ENCODE measurements around the gene FBXO5. TPM values are rescaled to one million over a fixed set of nuclear protein-coding genes. Genes with fewer than 3 reads are reported as not detected.

Gene FBXO5
- total and polyA plus RNA-seq, 12 donors: 1.2 to 19.2 (median 4.3) TPM

- intact Hi-C loops (cut with DNase I): no loop called here
- TF ChIP-seq POLR2A (IDR thresholded peaks at IDR 0.05): no peak
- no peak for TF ChIP-seq CTCF (IDR thresholded peaks at IDR 0.05)
- no peaks in the 10 kb centered on the region for H3K9me3 ChIP-seq (replicated peaks in 1 of 3)
- H3K4me3 ChIP-seq: no peak overlapping the region
- no peaks in the 10 kb centered on the region for H3K27me3 ChIP-seq
- peaks cover 12 to 17% of the 10 kb centered on the region in 2 donors for H3K4me1 ChIP-seq (replicated peaks in 1 of 2)
- no peak overlapping the region for H3K27ac ChIP-seq
- DNase-seq: no peak
- WGBS, 4 donors: 88 to 94% (median 94%) methylated on average over 1 of the region's 1 CpG
- peaks cover 0 to 6% of the 10 kb centered on the region in 2 donors for H3K36me3 ChIP-seq (replicated peaks in 1 of 2)
Measured at GRCh38 chr6:152979116-152979515, 3.7 kb downstream of the FBXO5 start.

- H3K36me3 ChIP-seq (replicated peaks in 1 of 2): peaks cover 0 to 6% of the 10 kb centered on the region in 2 donors
- peaks cover 12 to 17% of the 10 kb centered on the region in 2 donors for H3K4me1 ChIP-seq (replicated peaks in 1 of 2)
- no peak for DNase-seq
- WGBS, 4 donors: 62 to 74% (median 68%) methylated on average over 3 of the region's 3 CpGs
- no peak overlapping the region for H3K4me3 ChIP-seq
- no peaks in the 10 kb centered on the region for H3K27me3 ChIP-seq
- intact Hi-C loops (cut with DNase I): no loop called here
- H3K9me3 ChIP-seq (replicated peaks in 1 of 3): no peaks in the 10 kb centered on the region
- H3K27ac ChIP-seq: no peak overlapping the region
- TF ChIP-seq POLR2A (IDR thresholded peaks at IDR 0.05): no peak
- no peak for TF ChIP-seq CTCF (IDR thresholded peaks at IDR 0.05)
Measured at GRCh38 chr6:152978058-152978457, 4.8 kb downstream of the FBXO5 start.

GRCh38 chr6:152977556-152977955 is 5.3 kb downstream of the FBXO5 start:
- intact Hi-C loops (cut with DNase I): no loop called here
- Histone ChIP-seq H3K27ac (no peak overlapping the region), H3K9me3 (replicated peaks in 1 of 3) (no peaks in the 10 kb centered on the region), H3K27me3 (no peaks in the 10 kb centered on the region), H3K4me1 (replicated peaks in 1 of 2) (peaks cover 9 to 15% of the 10 kb centered on the region in 2 donors), H3K36me3 (replicated peaks in 1 of 2) (peaks cover 0 to 6% of the 10 kb centered on the region in 2 donors), H3K4me3 (no peak overlapping the region)
- no peak for TF ChIP-seq POLR2A (IDR thresholded peaks at IDR 0.05)
- TF ChIP-seq CTCF (IDR thresholded peaks at IDR 0.05): no peak
- DNase-seq: no peak

GRCh38 chr6:152976749-152977148 is 6.1 kb downstream of the FBXO5 start:
- Histone ChIP-seq H3K36me3 (replicated peaks in 1 of 2) (peaks cover 0 to 14% of the 10 kb centered on the region in 2 donors), H3K27me3 (no peaks in the 10 kb centered on the region), H3K4me3 (no peak overlapping the region), H3K9me3 (replicated peaks in 1 of 3) (no peaks in the 10 kb centered on the region), H3K27ac (no peak overlapping the region), H3K4me1 (replicated peaks in 1 of 2) (peaks cover 1 to 6% of the 10 kb centered on the region in 2 donors)
- intact Hi-C loops (cut with DNase I): no loop called here
- 80 to 100% (median 94%) methylated on average over 1 of the region's 1 CpG for WGBS, 4 donors
- no peak for DNase-seq
- TF ChIP-seq POLR2A (IDR thresholded peaks at IDR 0.05) (no peak), CTCF (IDR thresholded peaks at IDR 0.05) (no peak)

Data from adrenal gland (tissue), 12 donors.